T-helper 1 cell treated with Interleukin-12 subunit alpha and Interleukin-12 subunit beta and Interleukin-4 antibody, amounts not matched to agents 30 ng/mL and 1 ng/mL, for 36 hours (primary cell): ENCODE measurements around the gene LCE7A. TPM values are rescaled to one million over a fixed set of nuclear protein-coding genes. Genes with fewer than 3 reads are reported as not detected.

Experiments
- intact Hi-C: fragments of 100-400 bp; cut with micrococcal nuclease; formaldehyde crosslinking; loops from one replicate; pipeline ENCODE4 v1.15.1; 2024
- total RNA-seq: library from RNA; stranded (reverse); gene quantifications from 2 replicates; pipeline ENCODE4 v1.2.3, GENCODE V29; 2022

LCE7A gene
- total RNA-seq, result not detected in 2 replicates

- intact Hi-C loops, result no loop called here
Measured at GRCh38 chr1:152859696-152860095, at the start of gene LCE7A. Gene LCE7A (plus strand): TSS chr1:152859996. CDS start chr1:152860698, 702 bp downstream.

GRCh38 chr1:152811050-152811449 is 48.7 kb upstream of the LCE7A start:
- intact Hi-C loops, result no loop called here

GRCh38 chr1:152811671-152812070 is 48.1 kb upstream of the LCE7A start, which contains the start of gene LCE1B:
Gene LCE1B (plus strand): TSS chr1:152811971. CDS start chr1:152812447, 476 bp downstream.
- intact Hi-C loops, result no loop called here

- intact Hi-C loops, result no loop called here
Measured at GRCh38 chr1:152817309-152817708, 42.5 kb upstream of the LCE7A start.

GRCh38 chr1:152823294-152823693 is 36.5 kb upstream of the LCE7A start:
- intact Hi-C loops, result no loop called here

- intact Hi-C loops, result no loop called here
Measured at GRCh38 chr1:152824964-152825363, 34.8 kb upstream of the LCE7A start.

- intact Hi-C loops, result no loop called here
Measured at GRCh38 chr1:152827173-152827572, 32.6 kb upstream of the LCE7A start, which contains the start of gene LCE1A. Gene LCE1A (plus strand): TSS chr1:152827473. CDS start chr1:152827473, 0 bp downstream.

- intact Hi-C loops, result no loop called here
Measured at GRCh38 chr1:152836870-152837269, 22.9 kb upstream of the LCE7A start.

- intact Hi-C loops, result no loop called here
Measured at GRCh38 chr1:152842556-152842955, 17.2 kb upstream of the LCE7A start, which contains the start of gene LCE6A. Gene LCE6A (plus strand): TSS chr1:152842856. CDS start chr1:152843521, 665 bp downstream.

GRCh38 chr1:152855661-152856060 is 4.1 kb upstream of the LCE7A start:
- intact Hi-C loops, result no loop called here

GRCh38 chr1:152858062-152858461 is 1.7 kb upstream of the LCE7A start:
- intact Hi-C loops, result no loop called here

- intact Hi-C loops, result no loop called here
Measured at GRCh38 chr1:152860129-152860528, 333 bp downstream of the LCE7A start.

- intact Hi-C loops, result no loop called here
Measured at GRCh38 chr1:152861374-152861773, 1.6 kb downstream of the LCE7A start.

GRCh38 chr1:152864443-152864842 is 4.6 kb downstream of the LCE7A start:
- intact Hi-C loops, result no loop called here

GRCh38 chr1:152866321-152866720 is 6.5 kb downstream of the LCE7A start:
- intact Hi-C loops, result no loop called here

- intact Hi-C loops, result loop anchor here (1.0 kb wide), 1 partner anchor 353 kb away; no protein-coding TSS in a partner anchor
Measured at GRCh38 chr1:152869808-152870419, 10.1 kb downstream of the LCE7A start.

GRCh38 chr1:152870831-152871730 is 11.3 kb downstream of the LCE7A start:
- intact Hi-C loops, result loop anchor here (1.0 kb wide), 1 partner anchor 352 kb away; no protein-coding TSS in a partner anchor

- intact Hi-C loops, result no loop called here
Measured at GRCh38 chr1:152871731-152872126, 11.9 kb downstream of the LCE7A start.

- intact Hi-C loops, result no loop called here
Measured at GRCh38 chr1:152873495-152873894, 13.7 kb downstream of the LCE7A start.

- intact Hi-C loops, result no loop called here
Measured at GRCh38 chr1:152876827-152877226, 17.0 kb downstream of the LCE7A start.

- intact Hi-C loops, result no loop called here
Measured at GRCh38 chr1:152878042-152878441, 18.2 kb downstream of the LCE7A start, which contains the start of gene SMCP. Gene SMCP (plus strand): TSS chr1:152878322. CDS start chr1:152884423, 6,101 bp downstream.
